Stimulated activated memory B cell treated with anti-CD40 and anti-IgM and Interleukin-4, amounts not matched to agents 10 μg/mL and 1 μg/mL and 100 μg/mL, for 72 hours (primary cell): ENCODE measurements around the gene OR5AC2.

Experiments used
- ATAC-seq: fragments of 150-1000 bp; cut with Tn5 transposase; 2 replicates; pipeline ENCODE4 v1.10.0; 2021
- H3K27ac Mint-ChIP-seq: one replicate; pipeline ENCODE4 v1.8.0; 2022; ENCODE audit warnings: mild to moderate bottlenecking, mixed read lengths
- H3K27me3 Mint-ChIP-seq: one replicate; pipeline ENCODE4 v1.8.0; 2022; ENCODE audit warnings: mixed read lengths
- H3K36me3 Mint-ChIP-seq: one replicate; pipeline ENCODE4 v1.8.0; 2022; ENCODE audit warnings: mixed read lengths
- H3K4me1 Mint-ChIP-seq: one replicate; pipeline ENCODE4 v1.8.0; 2022; ENCODE audit warnings: mixed read lengths
- H3K4me3 Mint-ChIP-seq: one replicate; pipeline ENCODE4 v1.8.0; 2022; ENCODE audit warnings: mild to moderate bottlenecking, moderate library complexity, mixed read lengths
- H3K9me3 Mint-ChIP-seq: one replicate; pipeline ENCODE4 v1.8.0; 2022; ENCODE audit warnings: mixed read lengths

OR5AC2 gene, protein sequence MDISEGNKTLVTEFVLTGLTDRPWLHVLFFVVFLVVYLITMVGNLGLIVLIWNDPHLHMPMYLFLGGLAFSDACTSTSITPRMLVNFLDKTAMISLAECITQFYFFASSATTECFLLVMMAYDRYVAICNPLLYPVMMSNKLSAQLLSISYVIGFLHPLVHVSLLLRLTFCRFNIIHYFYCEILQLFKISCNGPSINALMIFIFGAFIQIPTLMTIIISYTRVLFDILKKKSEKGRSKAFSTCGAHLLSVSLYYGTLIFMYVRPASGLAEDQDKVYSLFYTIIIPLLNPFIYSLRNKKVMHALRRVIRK

DNA sequence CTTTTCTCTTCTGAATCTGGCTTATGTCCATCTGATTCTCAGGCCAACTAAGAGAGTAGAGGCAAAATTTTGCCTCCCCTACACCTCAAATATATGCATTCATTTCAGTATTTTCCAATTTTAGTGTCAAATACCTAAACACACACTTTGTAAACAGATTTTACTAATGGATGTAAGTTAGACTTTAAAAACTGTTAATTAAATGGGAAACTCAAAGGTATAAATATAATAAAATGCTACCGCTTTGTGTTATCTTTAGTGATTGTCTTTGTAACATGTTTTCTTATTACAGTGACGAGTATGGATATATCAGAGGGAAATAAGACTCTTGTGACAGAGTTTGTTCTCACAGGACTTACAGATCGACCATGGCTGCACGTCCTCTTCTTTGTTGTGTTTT, at the start of gene OR5AC2:
Gene OR5AC2, plus strand, starts transcription at position 301 of the 400 bp plus-strand sequence. Its CDS starts 0 bp downstream, at position 301.
- ATAC-seq, result no peak
- H3K27me3 Mint-ChIP-seq, result no peaks in the 10 kb centered on the region
- no peaks in the 10 kb centered on the region for H3K36me3 Mint-ChIP-seq
- no peaks in the 10 kb centered on the region for H3K4me1 Mint-ChIP-seq
- peaks cover 3% of the 10 kb centered on the region for H3K9me3 Mint-ChIP-seq
- no peak within 1 kb of the TSS for H3K27ac Mint-ChIP-seq
- no peak within 1 kb of the TSS for H3K4me3 Mint-ChIP-seq

DNA sequence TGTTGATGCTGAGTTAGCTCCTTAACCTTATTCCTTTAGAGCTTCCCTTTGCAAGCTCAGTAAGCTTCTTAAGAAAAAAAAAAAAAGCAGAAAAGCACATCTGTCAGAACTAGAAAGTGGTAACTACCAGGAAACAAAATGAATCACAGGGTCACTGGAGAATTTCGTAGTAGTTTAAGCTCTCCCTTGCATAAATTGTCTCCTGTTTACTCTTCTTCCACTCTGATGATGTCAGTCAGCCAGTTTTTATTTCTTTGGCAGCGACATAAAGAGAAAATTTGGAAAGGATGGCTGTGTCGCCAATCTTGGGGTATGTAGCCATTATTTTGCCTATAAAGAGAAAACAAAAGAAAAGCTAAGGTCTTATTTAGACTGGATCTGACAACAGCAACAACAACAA, 48.7 kb upstream of the OR5AC2 start:
- Mint-ChIP-seq H3K36me3 (peaks cover 6% of the 10 kb centered on the region), H3K4me3 (no peak overlapping the region), H3K9me3 (peaks cover 6% of the 10 kb centered on the region), H3K27me3 (peaks cover 14% of the 10 kb centered on the region), H3K4me1 (peaks cover 7% of the 10 kb centered on the region), H3K27ac (no peak overlapping the region)
- no peak for ATAC-seq

DNA sequence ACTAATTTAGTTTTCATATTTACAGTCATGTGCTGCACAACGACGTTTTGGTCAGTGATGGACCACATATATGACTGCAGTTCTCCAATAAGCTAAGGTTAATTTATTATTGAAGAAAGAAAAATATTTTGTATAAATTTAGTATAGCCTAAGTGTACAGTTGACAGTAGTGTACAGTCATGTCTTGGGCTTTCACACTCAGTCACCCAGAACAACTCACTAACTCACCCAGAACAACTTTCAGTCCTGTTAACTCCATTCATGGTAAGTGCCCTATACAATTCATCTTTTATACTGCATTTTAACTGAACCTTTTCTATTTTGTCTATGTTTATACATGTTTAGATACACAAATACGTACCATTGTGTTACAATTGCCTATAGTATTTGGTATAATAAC, 48.1 kb upstream of the OR5AC2 start:
- Mint-ChIP-seq H3K36me3 (peaks cover 6% of the 10 kb centered on the region), H3K27me3 (peaks cover 14% of the 10 kb centered on the region), H3K4me1 (peaks cover 7% of the 10 kb centered on the region), H3K27ac (no peak overlapping the region), H3K4me3 (no peak overlapping the region), H3K9me3 (peaks cover 6% of the 10 kb centered on the region)
- no peak for ATAC-seq

DNA sequence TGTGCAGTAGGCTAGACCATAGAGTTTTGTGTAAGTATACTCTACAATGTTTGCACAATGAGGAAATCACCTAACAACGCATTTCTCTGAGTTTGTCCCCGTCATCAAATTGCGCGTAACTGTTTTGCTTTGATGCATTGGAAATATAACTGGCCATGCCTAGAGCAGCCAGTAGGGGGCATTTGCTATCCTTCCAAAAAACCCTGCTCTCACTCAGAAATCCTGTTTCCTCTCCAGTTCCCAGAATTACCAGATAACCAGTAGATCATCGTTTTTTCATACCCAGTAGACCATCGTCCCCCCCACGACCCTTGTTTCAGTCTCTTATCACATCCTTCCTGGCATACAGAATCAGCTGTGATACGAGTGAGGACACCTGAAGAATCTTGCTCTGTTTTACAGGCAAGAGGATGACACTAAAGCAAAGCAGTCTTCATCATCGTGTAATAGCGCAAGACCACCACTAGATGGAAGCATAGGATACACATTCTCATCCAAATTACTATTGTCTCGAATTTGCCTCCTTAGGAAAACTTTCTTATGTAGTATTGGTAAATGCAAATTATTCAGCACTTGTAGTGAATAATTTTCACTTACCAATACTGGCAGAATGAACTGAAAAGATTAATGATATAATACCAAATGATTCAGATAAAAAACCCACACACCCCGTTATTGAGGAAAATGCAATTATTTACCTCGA, 47.5 kb upstream of the OR5AC2 start:
- peak; percentile 92 for ATAC-seq
- H3K27ac Mint-ChIP-seq, result no peak overlapping the region
- peaks cover 7% of the 10 kb centered on the region for H3K4me1 Mint-ChIP-seq
- peaks cover 6% of the 10 kb centered on the region for H3K9me3 Mint-ChIP-seq
- H3K27me3 Mint-ChIP-seq, result peaks cover 14% of the 10 kb centered on the region
- peaks cover 6% of the 10 kb centered on the region for H3K36me3 Mint-ChIP-seq
- H3K4me3 Mint-ChIP-seq, result peak overlapping the region; percentile 73

DNA sequence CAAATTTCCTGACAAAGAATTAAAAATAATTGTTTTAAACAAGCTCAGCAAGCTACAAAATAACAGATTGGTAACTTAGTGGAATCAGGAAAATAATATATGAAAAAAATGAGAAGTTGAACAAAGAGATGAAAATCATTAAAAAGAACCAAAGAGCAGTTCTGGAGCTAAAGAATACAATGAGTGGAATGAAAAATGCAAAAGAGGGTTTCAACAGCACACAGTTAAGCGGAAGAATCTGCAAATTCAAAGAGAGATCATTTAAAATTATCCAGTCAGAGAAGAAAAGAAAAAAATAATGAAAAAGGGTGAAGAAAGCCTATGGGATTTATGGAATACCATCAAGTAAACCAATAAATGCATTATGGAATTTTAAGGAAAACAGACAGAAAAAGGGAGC, 45.6 kb upstream of the OR5AC2 start:
- Mint-ChIP-seq H3K9me3 (peaks cover 6% of the 10 kb centered on the region), H3K4me1 (peaks cover 7% of the 10 kb centered on the region), H3K27me3 (peaks cover 14% of the 10 kb centered on the region), H3K36me3 (peaks cover 6% of the 10 kb centered on the region), H3K27ac (no peak overlapping the region), H3K4me3 (no peak overlapping the region)
- ATAC-seq, result no peak

DNA sequence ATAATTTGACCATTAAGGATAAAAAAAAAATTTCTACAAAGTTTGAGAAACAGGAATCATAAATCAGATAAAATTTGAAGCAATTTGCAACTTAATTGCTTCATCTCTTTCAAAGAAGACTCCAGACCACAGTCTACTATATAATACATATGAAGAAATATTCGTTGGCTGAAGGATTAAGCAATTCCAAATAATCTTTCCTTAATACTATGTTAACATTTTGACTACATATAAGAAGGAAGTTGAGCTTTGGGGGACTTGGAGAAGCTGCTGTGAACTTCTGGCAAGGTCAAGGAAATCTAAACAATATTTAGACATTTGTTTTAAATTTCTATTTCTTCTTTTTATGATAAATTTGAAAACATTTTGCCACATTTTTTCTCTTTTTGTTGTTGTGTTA, 38.4 kb upstream of the OR5AC2 start:
- Mint-ChIP-seq H3K4me1 (no peaks in the 10 kb centered on the region), H3K36me3 (no peaks in the 10 kb centered on the region), H3K27ac (no peak overlapping the region), H3K9me3 (no peaks in the 10 kb centered on the region), H3K27me3 (peaks cover 9% of the 10 kb centered on the region), H3K4me3 (no peak overlapping the region)
- no peak for ATAC-seq

DNA sequence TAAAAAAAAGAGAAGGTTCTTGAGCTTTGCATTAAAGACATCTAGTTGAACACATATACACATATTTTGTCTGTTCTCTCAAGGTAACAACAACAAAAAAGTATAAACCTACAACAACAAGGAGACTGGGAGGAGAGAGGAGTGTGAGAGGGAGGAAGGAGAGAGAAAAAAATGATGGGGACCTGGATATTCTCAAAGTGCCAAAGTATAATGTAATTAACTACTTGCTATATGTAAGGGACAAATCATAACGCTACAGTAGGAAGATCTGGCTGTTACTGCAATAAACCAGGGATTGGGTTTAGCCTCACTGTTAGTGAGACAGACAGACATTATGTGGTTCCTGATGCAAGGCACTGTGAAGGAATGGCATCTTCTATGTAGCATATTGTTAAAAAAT, 37.7 kb upstream of the OR5AC2 start:
- no peak for ATAC-seq
- Mint-ChIP-seq H3K4me1 (no peaks in the 10 kb centered on the region), H3K4me3 (no peak overlapping the region), H3K27me3 (peaks cover 9% of the 10 kb centered on the region), H3K27ac (no peak overlapping the region), H3K36me3 (no peaks in the 10 kb centered on the region), H3K9me3 (no peaks in the 10 kb centered on the region)

DNA sequence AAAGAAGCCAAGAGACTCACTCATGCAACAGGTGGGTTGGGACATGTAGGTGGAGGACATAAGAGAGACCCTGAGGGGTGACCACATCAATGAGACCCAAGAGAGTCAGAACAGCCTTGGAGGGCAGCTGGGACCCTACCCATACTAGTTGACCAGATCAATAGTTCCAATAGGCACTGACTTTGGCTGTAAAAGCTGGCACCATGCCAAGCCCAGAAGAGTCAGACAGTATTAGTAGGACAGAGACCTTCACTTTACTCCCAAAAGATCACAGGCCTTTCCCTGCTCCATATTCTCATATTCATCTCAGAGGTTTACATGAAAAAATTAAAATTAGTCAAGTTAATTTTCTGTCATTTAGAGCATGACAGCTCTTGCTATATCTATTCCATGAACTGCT, 30.9 kb upstream of the OR5AC2 start:
- no peaks in the 10 kb centered on the region for H3K36me3 Mint-ChIP-seq
- no peaks in the 10 kb centered on the region for H3K27me3 Mint-ChIP-seq
- no peaks in the 10 kb centered on the region for H3K4me1 Mint-ChIP-seq
- no peak overlapping the region for H3K4me3 Mint-ChIP-seq
- no peaks in the 10 kb centered on the region for H3K9me3 Mint-ChIP-seq
- no peak overlapping the region for H3K27ac Mint-ChIP-seq
- peak; percentile 18 for ATAC-seq

DNA sequence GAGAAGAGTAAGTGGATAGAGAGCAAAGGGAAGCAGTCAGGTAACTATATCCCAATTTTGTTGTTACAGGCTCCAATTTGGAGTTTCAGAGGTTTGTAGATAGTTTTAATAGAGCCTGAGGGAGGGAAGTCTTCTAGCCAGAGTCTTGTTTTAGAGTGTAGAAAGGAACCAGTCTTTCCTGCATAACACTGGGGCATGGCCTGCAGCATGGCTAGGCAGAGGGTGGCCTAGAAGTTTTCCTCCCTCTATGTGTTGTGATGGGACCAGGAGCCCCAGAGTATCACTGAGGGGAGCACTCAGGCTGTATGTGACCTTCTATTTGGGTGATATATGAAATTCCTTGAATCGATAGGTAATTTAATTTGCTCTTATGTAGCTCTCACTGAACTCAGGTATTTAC, 29.3 kb upstream of the OR5AC2 start:
- Mint-ChIP-seq H3K27me3 (no peaks in the 10 kb centered on the region), H3K4me3 (no peak overlapping the region), H3K4me1 (no peaks in the 10 kb centered on the region), H3K27ac (no peak overlapping the region), H3K36me3 (no peaks in the 10 kb centered on the region), H3K9me3 (no peaks in the 10 kb centered on the region)
- no peak for ATAC-seq

DNA sequence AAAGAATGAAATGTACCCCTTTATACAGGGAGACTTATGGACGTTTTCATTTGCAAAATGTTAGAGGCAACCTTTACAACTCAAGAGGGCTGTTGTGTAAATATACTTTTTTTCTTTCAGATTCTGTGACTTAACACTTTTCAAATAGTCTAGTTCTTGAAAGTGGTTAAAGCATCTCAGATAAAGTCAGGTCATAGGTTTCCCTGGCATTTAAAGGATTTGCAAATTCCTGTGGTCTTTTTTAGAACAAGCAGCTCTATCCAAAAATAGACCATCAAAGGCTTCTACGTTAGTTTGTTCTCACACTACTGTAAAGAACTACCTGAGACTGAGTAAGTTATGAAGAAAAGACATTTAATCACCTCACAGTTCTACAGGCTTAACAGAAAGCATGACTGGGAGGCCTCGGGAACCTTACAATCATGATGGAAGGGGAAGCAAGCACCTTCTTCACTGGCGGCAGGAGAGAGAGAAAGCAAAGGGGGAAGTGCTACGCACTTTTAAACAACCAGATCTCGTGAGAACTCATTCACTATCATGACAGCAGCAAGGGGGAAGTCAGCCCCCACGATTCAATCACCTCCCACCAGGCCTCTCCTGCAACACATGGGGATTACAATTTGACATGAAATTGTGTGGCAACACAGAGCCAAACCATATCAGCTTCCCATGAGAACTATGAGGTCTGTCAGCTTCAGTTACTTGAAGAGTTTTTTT, 28.6 kb upstream of the OR5AC2 start:
- Mint-ChIP-seq H3K4me1 (no peaks in the 10 kb centered on the region), H3K9me3 (no peaks in the 10 kb centered on the region), H3K4me3 (no peak overlapping the region), H3K27ac (no peak overlapping the region), H3K27me3 (no peaks in the 10 kb centered on the region), H3K36me3 (no peaks in the 10 kb centered on the region)
- no peak for ATAC-seq

DNA sequence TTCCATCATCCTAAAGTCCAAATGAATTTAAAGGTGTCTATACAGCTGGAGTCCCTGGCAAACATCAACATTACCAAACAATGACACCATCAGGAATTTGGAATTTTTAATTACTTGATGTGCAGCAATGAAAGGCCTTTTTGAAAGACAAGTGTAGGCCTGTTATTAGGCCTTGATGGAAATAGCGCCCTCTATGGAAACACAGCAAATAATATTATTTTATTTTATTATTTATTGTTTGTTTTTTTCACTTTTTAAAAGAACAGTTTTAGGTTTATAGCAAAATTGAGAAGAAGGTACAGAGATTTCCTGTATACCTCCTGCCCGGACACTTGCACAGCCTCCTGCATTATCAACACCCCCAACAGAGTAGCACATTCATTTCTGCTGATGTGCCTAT, 18.1 kb upstream of the OR5AC2 start:
- Mint-ChIP-seq H3K27me3 (no peaks in the 10 kb centered on the region), H3K27ac (no peak overlapping the region), H3K9me3 (no peaks in the 10 kb centered on the region), H3K4me3 (no peak overlapping the region), H3K4me1 (no peaks in the 10 kb centered on the region), H3K36me3 (no peaks in the 10 kb centered on the region)
- no peak for ATAC-seq

DNA sequence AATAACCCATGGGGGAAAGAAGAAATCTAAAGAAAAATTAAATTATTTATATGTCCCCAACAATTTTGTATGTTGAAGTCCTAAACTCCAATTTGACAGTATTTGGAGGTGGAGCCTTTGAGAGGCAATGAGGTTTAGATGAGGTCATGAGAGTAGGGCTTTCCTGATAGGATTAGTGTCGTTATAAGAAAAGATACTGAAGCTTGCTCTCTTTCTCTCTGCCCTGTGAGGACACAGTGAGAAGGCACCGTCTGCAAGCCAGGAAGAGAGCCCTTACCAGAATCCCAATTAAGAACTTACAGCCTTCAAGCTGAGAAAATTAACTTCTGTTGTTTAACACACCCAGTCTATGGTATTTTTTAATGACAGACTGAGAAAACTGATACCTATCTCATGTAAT, 16.1 kb upstream of the OR5AC2 start:
- Mint-ChIP-seq H3K9me3 (no peaks in the 10 kb centered on the region), H3K4me1 (no peaks in the 10 kb centered on the region), H3K27ac (no peak overlapping the region), H3K27me3 (no peaks in the 10 kb centered on the region), H3K4me3 (no peak overlapping the region), H3K36me3 (no peaks in the 10 kb centered on the region)
- ATAC-seq, result no peak

DNA sequence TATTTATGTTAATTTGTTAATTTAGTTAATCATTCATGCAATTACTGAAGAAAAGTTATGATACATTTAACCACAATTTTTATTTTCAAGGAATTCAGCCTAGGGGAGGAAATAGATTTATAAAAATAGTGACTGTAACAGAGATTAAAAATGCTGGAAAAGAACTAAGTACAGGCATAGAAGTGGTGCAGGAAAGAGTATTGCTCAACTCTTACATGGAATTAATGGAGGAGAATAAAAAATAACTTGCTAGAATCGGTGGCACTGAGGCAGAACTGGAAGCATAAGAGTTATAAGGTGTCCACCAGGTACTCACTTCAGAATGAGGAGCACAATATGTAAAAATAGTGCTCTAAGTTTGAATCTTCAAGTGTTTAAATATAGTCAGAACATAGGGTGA, 13.5 kb upstream of the OR5AC2 start:
- ATAC-seq, result no peak
- no peak overlapping the region for H3K4me3 Mint-ChIP-seq
- H3K27ac Mint-ChIP-seq, result no peak overlapping the region
- H3K36me3 Mint-ChIP-seq, result no peaks in the 10 kb centered on the region
- no peaks in the 10 kb centered on the region for H3K9me3 Mint-ChIP-seq
- no peaks in the 10 kb centered on the region for H3K4me1 Mint-ChIP-seq
- H3K27me3 Mint-ChIP-seq, result no peaks in the 10 kb centered on the region

DNA sequence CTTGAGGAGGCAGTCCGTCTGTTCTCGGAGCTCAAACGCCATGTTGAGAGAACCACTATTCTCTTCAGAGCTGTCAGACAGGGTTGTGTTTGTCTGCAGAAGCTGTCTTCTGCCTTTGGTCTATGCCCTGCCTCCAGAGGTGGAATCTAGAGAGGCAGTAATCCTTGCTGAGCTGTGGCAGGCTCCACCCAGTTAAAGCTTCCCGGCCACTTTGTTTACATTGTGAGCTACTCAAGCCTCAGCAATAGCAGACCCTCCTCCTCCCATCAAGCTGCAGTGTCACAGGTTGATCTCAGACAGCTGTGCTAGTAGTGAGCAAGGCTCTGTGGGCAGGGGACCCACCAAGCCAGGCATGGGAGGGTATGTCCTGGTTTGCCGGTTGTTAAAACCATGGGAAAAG, 8.9 kb downstream of the OR5AC2 start:
- no peak for ATAC-seq
- H3K27me3 Mint-ChIP-seq, result no peaks in the 10 kb centered on the region
- no peak overlapping the region for H3K4me3 Mint-ChIP-seq
- H3K9me3 Mint-ChIP-seq, result peaks cover 4% of the 10 kb centered on the region
- no peaks in the 10 kb centered on the region for H3K4me1 Mint-ChIP-seq
- no peak overlapping the region for H3K27ac Mint-ChIP-seq
- no peaks in the 10 kb centered on the region for H3K36me3 Mint-ChIP-seq

DNA sequence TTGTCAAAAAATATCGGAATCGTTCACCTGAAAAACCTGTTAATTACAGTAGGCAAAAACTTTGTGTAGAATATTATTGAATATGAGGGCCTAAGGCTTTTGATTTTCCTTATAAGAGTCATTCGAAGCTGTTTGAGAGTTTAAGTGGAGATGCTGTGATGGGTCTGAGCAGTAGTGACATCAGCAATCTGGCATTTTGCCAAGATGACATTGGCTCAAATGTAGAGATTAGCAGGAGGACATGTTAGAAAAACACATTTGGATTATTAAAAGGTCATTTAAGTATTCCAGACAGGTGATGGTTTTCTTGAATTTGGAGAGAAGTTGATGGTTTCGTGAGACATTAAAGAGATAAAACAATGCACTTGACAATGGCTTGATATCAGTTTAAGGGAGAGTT, 12.9 kb downstream of the OR5AC2 start:
- Mint-ChIP-seq H3K9me3 (peaks cover 2% of the 10 kb centered on the region), H3K4me1 (no peaks in the 10 kb centered on the region), H3K27me3 (no peaks in the 10 kb centered on the region), H3K27ac (no peak overlapping the region), H3K36me3 (no peaks in the 10 kb centered on the region), H3K4me3 (no peak overlapping the region)
- no peak for ATAC-seq

DNA sequence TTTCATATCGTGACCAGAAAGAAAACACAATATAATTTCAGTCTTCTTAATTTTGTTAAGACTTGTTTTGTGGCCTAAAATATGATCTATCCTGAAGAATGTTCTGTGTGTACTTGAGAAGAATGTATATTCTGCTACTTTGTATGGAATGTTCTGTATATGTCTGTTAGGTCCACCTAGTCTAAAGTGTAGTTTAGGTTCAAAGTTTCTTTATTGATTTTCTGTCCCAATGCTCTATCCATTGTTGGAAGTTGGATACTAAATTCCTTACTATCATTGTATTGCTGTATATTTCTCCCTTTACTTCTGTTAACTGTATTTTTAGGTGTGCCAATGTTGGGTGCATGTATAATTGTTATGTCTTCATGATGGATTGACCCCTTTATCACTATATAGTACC, 21.2 kb downstream of the OR5AC2 start:
- H3K4me1 Mint-ChIP-seq, result no peaks in the 10 kb centered on the region
- no peaks in the 10 kb centered on the region for H3K36me3 Mint-ChIP-seq
- no peaks in the 10 kb centered on the region for H3K27me3 Mint-ChIP-seq
- no peak overlapping the region for H3K4me3 Mint-ChIP-seq
- H3K27ac Mint-ChIP-seq, result no peak overlapping the region
- H3K9me3 Mint-ChIP-seq, result peaks cover 6% of the 10 kb centered on the region
- ATAC-seq, result no peak
